HEK293T (cell line): Measurements from ENCODE around the gene ACKR3.

Source experiments
- ARNT ChIP-seq: fragments of 450-650 bp; IDR thresholded peaks from 2 replicates; pipeline ENCODE4 v1.6.1; 2017; ENCODE audit warnings: mild to moderate bottlenecking
- BHLHE40 ChIP-seq: fragments of 450-650 bp; IDR thresholded peaks from 2 replicates; pipeline ENCODE4 v1.6.1; 2016; ENCODE audit warnings: mild to moderate bottlenecking, moderate library complexity, borderline replicate concordance
- ELF4 ChIP-seq: fragments of 450-650 bp; IDR thresholded peaks from 2 replicates; pipeline ENCODE4 v1.6.1; 2017; ENCODE audit warnings: antibody characterized with exemption
- FOXA1 ChIP-seq: fragments of 450-650 bp; IDR thresholded peaks from 2 replicates; pipeline ENCODE4 v1.6.1; 2016; ENCODE audit warnings: mild to moderate bottlenecking
- FOXK2 ChIP-seq: fragments of 450-650 bp; IDR thresholded peaks from 2 replicates; pipeline ENCODE4 v1.6.1; 2016; ENCODE audit warnings: mild to moderate bottlenecking
- FOXM1 ChIP-seq: fragments of 450-650 bp; IDR thresholded peaks from 2 replicates; pipeline ENCODE4 v1.6.1; 2017; ENCODE audit warnings: mild to moderate bottlenecking, borderline replicate concordance
- LEF1 ChIP-seq: fragments of 450-650 bp; IDR thresholded peaks from 2 replicates; pipeline ENCODE4 v1.6.1; 2017; ENCODE audit warnings: mild to moderate bottlenecking, borderline replicate concordance
- NFRKB ChIP-seq: fragments of 450-650 bp; IDR thresholded peaks from 2 replicates; pipeline ENCODE4 v1.6.1; 2016; ENCODE audit warnings: mild to moderate bottlenecking, moderate library complexity
- SP1 ChIP-seq: fragments of 450-650 bp; IDR thresholded peaks from 2 replicates; pipeline ENCODE4 v1.6.1; 2017
- SUZ12 ChIP-seq: fragments of 450-650 bp; IDR thresholded peaks from 2 replicates; pipeline ENCODE4 v1.6.1; 2016; ENCODE audit warnings: mild to moderate bottlenecking
- TARDBP ChIP-seq: fragments of 450-650 bp; IDR thresholded peaks from 2 replicates; pipeline ENCODE4 v1.6.1; 2016
- ZNF384 ChIP-seq: fragments of 450-650 bp; IDR thresholded peaks from 2 replicates; pipeline ENCODE4 v1.6.1; 2016

DNA sequence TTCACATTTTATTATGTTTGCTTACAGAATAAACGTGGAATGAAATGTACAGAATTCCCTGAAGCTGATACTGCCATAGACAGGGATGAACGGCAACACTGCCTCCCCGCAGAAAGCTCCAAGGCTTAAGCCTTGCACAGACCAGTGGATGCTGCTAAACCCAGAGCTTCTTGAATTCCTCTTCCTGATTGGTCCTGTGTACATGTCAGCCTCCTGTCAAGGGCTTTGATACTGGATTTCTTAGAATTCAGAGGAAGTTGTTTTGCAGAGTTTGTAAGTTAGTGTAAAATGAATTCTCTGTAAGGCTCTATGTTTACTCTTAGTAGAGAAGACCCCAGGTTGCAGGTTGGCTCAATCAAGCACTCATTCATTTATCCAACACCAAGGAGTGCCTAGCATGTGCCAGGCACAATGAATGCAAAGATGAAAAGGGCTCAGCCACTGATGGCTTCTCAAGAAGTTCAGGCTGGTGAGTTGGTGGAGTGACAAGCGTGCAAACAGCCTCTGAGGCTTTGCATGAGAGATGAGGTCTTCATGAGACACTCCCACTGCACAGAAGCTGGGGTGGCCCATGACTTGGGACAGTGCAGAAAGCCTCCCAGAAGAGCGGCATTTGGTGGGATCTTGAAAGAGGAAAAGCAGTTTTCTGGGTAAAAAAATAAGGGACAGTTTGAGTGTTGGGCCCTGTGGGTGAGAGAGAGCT is 50.4 kb downstream of the ACKR3 start:
- TF ChIP-seq NFRKB (no peak), FOXM1 (no peak), FOXK2 (no peak), ZNF384 (no peak), ELF4 (no peak), LEF1 (no peak), TARDBP (no peak), SP1 (no peak), ARNT (no peak), BHLHE40 (no peak), FOXA1 (no peak), SUZ12 (no peak)
